Mucosa of gallbladder (tissue), 1 donor: ENCODE data around the gene MXD1. TPM values are rescaled to one million over a fixed set of nuclear protein-coding genes. Genes with fewer than 3 reads are reported as not detected.

Experiments
- DNase-seq: peaks from one replicate; pipeline ENCODE4 v3.0.0-alpha.2; 2020; ENCODE audit warnings: low spot score
- total RNA-seq: library from RNA; stranded (reverse); gene quantifications from one replicate; pipeline ENCODE4 v1.2.1, GENCODE V29; 2021
- donor health status: DM: no; HTN: no; CAD: no.

The MXD1 gene
- total RNA-seq, 1 donor from 2014 or later, result 13.7 TPM

GRCh38 chr2:69954084-69954483 is 39.2 kb downstream of the MXD1 start:
- DNase-seq, result no peak

DNA sequence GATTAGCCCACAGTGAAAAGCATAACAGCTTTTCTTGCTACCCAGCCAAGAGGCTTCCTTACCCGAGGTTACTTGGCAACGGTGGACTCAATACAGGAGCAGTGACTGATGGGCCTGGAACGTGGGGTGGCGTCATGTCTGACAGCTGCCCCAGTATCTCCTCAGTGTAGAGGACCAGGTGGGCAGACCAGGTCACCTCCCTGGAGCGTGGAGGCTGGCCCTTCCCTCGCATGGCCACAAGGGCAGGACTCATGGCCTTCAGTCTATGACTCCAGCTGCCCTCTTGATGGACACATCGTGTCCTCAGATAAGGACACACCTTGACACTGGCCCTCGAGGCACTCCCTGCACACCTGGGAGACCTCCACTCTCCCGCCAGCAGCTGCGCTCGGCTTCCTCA is 40.1 kb downstream of the MXD1 start:
- DNase-seq, result no peak

- no peak for DNase-seq
Measured at GRCh38 chr2:69956475-69956979, 41.6 kb downstream of the MXD1 start.

- no peak for DNase-seq
Measured at GRCh38 chr2:69957965-69958364, 43.1 kb downstream of the MXD1 start.

DNA sequence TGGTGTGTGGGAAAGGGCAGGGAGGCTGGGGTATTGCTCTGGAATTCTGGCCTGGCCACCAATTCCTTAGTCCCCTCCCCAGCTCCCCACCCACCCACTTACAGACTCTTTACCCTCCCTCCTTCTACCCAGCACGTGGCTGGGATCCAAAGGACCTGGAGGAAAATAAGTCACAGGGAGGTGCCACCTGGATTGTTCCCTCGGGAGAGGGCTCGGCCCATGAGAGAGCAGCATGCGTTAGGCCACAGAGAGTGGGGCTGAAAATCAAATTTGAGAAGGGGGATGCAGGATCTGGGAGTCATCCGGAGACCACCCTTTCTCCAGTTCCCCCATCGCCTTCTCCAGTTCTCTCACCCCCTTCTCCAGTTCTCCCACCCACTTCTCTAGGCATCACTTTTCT is 43.6 kb downstream of the MXD1 start:
- no peak for DNase-seq

DNA sequence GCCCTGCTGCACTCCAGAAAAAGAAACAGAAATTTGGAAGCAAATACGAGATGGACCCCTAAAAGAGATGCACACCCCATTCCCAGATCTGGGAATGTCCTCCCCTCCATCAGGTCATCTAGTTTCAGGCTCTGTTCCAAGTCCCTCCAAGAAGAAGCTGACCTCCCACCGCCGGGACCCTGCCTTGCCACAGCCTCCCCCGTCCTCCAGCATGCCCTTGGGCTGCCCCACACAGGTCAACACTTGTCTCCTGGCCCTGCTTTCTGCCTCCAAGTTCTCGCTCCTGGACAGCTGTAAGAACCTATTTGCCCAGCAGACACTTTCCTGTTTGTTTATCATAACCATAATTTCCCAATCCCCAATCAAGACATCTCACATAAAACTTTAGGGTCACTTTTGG is 44.5 kb downstream of the MXD1 start:
- DNase-seq, result no peak

DNA sequence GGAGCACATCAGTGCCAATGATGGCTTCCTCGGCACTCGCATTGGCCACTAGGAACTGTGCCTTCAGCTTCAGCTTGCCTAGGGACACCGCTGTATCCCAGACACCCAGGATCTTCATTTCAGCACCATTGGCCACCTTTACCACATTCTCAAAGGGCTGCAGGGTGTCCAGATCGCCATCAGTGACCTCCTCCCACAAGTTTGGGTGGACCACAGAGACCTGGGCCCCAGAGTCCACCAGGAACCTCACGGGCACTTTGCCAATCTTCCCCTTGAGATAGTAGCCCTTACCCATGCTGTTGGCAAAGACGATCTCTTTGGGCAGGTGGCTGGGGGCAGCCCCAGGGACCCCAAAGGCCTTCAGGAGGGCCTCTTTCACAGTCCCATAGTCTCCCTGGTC is 45.9 kb downstream of the MXD1 start:
- no peak for DNase-seq

- no peak for DNase-seq
Measured at GRCh38 chr2:69961496-69961895, 46.6 kb downstream of the MXD1 start, which contains the start of gene ASPRV1. Gene ASPRV1 (minus strand): TSS chr2:69961631. CDS start chr2:69961436, 195 bp downstream.

GRCh38 chr2:69962986-69963730 is 48.2 kb downstream of the MXD1 start:
- DNase-seq, result no peak

DNA sequence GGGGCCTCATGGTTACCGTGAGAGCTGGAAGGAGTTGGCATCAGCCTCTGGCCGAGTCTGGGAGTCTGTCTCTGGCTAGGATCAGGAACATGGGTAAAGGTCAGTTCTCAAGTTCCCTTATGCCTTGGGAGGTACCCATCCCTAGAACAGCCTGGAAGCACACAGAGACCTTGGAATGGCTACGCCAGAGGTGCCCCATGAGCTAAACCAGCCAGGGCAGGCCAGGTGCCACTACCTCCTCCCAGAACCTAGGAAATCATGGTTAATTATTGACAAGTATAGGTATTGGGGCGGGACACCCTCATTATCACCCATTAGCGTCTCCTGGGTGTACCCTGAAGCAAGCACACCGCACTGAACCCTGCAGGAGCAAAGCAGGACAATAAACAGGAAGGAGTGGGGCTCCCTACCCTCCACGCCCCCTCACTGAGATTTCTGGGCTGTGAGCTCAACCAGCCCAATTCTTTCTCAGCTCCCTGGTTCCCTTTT is 49.5 kb downstream of the MXD1 start:
- DNase-seq, result peak; percentile 71

GRCh38 chr2:69965756-69966445 is 51.0 kb downstream of the MXD1 start:
- no peak for DNase-seq

- no peak for DNase-seq
Measured at GRCh38 chr2:69966496-69966895, 51.6 kb downstream of the MXD1 start.

- DNase-seq, result no peak
Measured at GRCh38 chr2:69968609-69969008, 53.7 kb downstream of the MXD1 start.

GRCh38 chr2:69969126-69969983 is 54.4 kb downstream of the MXD1 start:
- DNase-seq, result no peak

DNA sequence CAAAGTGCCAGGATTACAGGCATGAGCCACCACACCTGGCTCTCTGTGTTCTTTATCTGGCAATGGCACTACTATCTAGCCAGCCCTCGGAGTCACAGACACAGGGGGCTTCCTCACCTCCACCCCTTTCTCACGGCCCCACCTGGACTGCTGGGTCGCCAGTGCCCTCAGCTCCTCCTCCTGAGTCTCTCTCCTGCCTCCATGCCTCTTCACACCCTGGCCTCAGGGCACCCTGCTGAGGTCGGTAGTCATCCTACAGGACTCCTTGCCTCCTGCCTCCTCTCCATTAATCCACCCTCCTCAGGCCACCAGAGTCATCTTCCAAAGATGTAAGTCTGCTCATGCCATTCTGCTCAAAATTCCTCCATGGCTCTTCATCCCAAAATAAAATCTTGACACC is 55.1 kb downstream of the MXD1 start:
- DNase-seq, result no peak

- no peak for DNase-seq
Measured at GRCh38 chr2:69972822-69973221, 57.9 kb downstream of the MXD1 start.

DNA sequence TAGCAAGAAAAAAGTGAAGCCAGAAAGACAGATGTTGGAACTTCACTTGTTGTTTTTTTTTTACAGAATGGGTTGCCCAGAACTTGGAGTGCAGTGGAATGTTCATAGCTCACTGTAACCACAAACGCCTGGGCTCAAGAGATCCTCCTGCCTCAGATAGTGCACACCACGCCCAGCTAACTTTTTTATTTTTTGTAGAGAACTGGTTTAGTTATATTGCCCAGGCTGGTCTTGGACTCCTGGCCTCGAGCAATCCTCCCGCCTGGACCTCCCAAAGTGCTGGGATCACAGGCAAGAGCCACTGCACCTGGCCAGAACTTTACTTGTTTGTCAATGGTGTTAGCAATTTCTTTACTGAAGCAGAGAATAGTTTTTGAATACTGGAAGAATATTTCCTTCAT is 58.4 kb downstream of the MXD1 start:
- no peak for DNase-seq

DNA sequence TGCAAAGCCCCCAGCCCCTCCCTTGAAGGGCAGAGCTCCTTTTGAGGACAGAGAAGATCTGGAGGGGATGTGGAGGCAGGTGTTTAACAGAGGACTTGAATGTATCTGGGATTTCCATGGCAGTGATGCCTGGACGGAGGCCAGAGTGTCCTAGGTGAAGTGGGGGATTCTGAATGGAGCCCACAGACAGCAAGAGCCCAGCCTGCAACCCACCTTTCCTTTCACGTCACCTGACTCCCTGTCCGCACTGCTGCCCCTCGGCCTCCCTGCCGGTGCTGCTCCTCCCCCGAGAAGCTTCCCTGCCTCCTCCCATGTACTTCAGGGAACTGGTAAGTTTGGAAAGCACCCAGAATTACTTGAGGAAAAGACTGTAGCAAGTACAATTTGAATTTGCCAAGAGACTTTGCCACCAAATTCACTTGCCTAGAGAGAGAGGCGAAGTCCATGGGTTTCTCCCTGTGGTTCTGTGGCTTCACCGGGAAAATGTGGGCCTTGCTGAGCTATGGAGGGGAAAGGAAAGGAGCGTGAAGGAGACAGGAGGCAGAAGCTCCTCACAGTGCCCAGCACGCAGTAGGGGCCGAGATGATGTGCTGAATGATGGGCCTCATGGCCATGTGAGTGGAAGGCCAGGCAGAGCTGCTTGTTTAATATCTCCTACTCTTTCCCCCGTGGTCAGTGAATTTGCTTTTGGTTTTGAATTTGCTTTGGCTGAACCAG is 60.4 kb downstream of the MXD1 start:
- DNase-seq, result no peak

DNA sequence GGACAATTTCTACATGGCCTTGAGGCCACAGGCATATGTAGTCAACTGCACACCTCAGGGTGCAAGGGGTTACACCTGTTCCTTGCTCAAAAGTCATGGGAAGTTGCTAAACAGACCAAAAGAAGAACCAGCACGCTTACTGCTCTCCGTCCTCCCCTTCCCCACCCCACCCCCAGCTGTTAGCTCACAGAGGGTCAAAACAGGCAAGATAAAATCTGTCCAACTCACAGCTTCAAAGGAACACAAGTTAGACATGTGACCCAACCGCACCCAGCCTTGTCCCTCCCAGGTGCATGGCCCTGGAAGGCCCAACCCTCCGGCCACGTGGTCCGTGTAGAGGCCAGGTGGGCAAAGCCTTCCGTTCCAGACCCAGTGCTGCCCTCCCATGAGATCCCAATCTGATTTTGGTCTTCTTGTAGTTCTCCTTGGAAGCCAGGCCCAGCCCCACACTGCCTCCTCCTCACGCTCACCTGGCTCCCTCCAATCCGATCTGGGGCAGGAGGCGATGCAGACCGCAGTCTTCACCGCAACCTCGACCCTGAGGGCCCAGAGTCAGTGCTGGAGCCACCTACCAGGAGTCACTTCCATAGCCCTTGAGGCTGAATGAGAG is 61.0 kb downstream of the MXD1 start:
- DNase-seq, result no peak

GRCh38 chr2:69977186-69977585 is 62.3 kb downstream of the MXD1 start:
- DNase-seq, result no peak

- no peak for DNase-seq
Measured at GRCh38 chr2:69977906-69978482, 63.1 kb downstream of the MXD1 start.
